Fibroblast of lung (primary cell): ENCODE data around the gene LYPD6B.
"Not testable (repeated sequence)": the region's sequence is repeated elsewhere in the genome, so short reads cannot be mapped to it uniquely, and the experiment has no call there.

ENCODE experiments used
- EZH2 ChIP-seq: IDR thresholded peaks from 2 replicates; pipeline ENCODE4 v1.5.1; 2012; ENCODE audit warnings: low read length, control low read depth, mild to moderate bottlenecking; ENCODE audit errors: missing control alignments
- TF ChIP-seq, protein P1 (sequence below), 2 donors: IDR thresholded peaks in 1 of 2; conservative IDR thresholded peaks in 1 of 2; 1 replicate in 1 of 2; 2 replicates in 1 of 2; pipeline ENCODE4 v1.5.1; 2011 to 2012; ENCODE audit warnings: low read length in 2 of 2, control low read depth in 1 of 2, inconsistent platforms in 1 of 2, low read depth in 1 of 2, mild to moderate bottlenecking in 1 of 2

DNA sequence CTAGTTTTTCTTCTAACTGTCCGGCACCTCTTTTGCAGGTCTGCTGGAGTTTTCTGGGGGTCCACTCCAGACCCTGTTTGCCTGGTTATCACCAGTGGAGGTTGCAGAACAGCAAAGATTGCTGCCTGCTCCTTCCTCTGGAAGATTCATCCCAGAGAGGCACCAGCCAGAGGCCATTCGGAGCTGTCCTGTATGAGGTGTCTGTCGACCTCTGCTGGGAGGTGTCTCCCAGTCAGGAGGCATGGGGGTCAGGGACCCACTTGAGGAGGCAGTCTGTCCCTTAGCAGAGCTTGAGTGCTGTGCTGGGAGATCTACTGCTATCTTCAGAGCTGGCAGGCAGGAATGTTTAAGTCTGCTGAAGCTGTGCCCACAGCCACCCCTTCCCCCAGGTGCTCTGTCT is 218.4 kb downstream of the LYPD6B start:
- TF ChIP-seq, protein P1, sequence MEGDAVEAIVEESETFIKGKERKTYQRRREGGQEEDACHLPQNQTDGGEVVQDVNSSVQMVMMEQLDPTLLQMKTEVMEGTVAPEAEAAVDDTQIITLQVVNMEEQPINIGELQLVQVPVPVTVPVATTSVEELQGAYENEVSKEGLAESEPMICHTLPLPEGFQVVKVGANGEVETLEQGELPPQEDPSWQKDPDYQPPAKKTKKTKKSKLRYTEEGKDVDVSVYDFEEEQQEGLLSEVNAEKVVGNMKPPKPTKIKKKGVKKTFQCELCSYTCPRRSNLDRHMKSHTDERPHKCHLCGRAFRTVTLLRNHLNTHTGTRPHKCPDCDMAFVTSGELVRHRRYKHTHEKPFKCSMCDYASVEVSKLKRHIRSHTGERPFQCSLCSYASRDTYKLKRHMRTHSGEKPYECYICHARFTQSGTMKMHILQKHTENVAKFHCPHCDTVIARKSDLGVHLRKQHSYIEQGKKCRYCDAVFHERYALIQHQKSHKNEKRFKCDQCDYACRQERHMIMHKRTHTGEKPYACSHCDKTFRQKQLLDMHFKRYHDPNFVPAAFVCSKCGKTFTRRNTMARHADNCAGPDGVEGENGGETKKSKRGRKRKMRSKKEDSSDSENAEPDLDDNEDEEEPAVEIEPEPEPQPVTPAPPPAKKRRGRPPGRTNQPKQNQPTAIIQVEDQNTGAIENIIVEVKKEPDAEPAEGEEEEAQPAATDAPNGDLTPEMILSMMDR (conservative IDR thresholded peaks at IDR 0.05 in 1 of 2, IDR thresholded peaks at IDR 0.05 in 1 of 2; ENCODE audit: low read depth in 1 of 2, low read length in 2 of 2), result not testable (repeated sequence)
- TF ChIP-seq EZH2, result not testable (repeated sequence)
